Activated CD8-positive, alpha-beta T cell treated with anti-CD3 and anti-CD28 coated beads, Interleukin-2, amount 10 ng/mL, durations not matched to agents 7 days and 5 days (primary cell): ENCODE results near the gene MED12L. TPM values are rescaled to one million over a fixed set of nuclear protein-coding genes. Genes with fewer than 3 reads are reported as not detected.
"Not testable (repeated sequence)": the region's sequence is repeated elsewhere in the genome, so short reads cannot be mapped to it uniquely, and the experiment has no call there.

Experiments used
- ATAC-seq: fragments of 150-1000 bp; cut with Tn5 transposase; one replicate; pipeline ENCODE4 v1.10.0; 2021; ENCODE audit warnings: moderate library complexity
- CTCF ChIA-PET: fragments of 350-600 bp; sonication (Branson Sonifier 250); formaldehyde crosslinking; loops from one replicate; lab custom pipeline; 2021; ENCODE audit warnings: antibody characterized with exemption; lab: Charles Lee
- POLR2A ChIA-PET: fragments of 350-600 bp; sonication (Branson Sonifier 250); formaldehyde crosslinking; loops from one replicate; lab custom pipeline; 2021; ENCODE audit warnings: antibody characterized with exemption; lab: Charles Lee
- DNase-seq: peaks from one replicate; pipeline ENCODE4 v3.0.0-alpha.2; 2020
- H3K27ac Mint-ChIP-seq: one replicate; pipeline ENCODE4 v1.8.0; 2021; ENCODE audit warnings: mild to moderate bottlenecking, mixed read lengths
- H3K27me3 Mint-ChIP-seq: one replicate; pipeline ENCODE4 v1.8.0; 2021; ENCODE audit warnings: low read depth, mixed read lengths
- H3K36me3 Mint-ChIP-seq: one replicate; pipeline ENCODE4 v1.8.0; 2021; ENCODE audit warnings: low read depth, mixed read lengths
- H3K4me1 Mint-ChIP-seq: one replicate; pipeline ENCODE4 v1.8.0; 2021; ENCODE audit warnings: low read depth, mixed read lengths
- H3K4me3 Mint-ChIP-seq: one replicate; pipeline ENCODE4 v1.8.0; 2021; ENCODE audit warnings: mild to moderate bottlenecking, mixed read lengths
- H3K9me3 Mint-ChIP-seq: one replicate; pipeline ENCODE4 v1.8.0; 2022; ENCODE audit warnings: mixed read lengths; ENCODE audit not compliant: insufficient read depth
- total RNA-seq, 2 experiments: library from RNA; stranded (reverse); gene quantifications; one replicate each; pipeline ENCODE4 v1.2.3, GENCODE V29; 2021

Gene MED12L
- total RNA-seq, 2 experiments from 2014 or later = 0.76 to 0.79 TPM

DNA sequence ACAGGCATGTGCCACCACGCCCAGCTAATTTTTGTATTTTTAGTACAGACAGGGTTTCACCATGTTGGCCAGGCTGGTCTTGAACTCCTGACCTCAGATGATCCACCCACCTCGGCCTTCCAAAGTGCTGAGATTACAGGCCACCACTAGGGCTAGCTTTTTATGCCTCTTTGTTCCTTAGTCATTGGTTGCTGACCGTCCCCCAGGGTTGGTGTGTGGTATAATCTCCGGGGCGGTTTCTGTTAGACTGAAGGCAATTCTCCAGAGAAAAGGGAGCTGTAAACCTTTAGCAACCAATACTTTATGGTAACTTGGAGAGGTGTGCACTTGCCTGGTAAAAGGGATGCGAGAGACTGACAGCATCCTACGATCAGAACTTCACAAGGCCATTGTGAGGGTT lies 12.6 kb upstream of the MED12L start:
- POLR2A ChIA-PET, ATAC-seq, H3K27ac Mint-ChIP-seq, H3K4me3 Mint-ChIP-seq, H3K9me3 Mint-ChIP-seq, DNase-seq, CTCF ChIA-PET, H3K36me3 Mint-ChIP-seq, H3K4me1 Mint-ChIP-seq: not testable (repeated sequence)
- peaks cover 13% of the 10 kb centered on the region for H3K27me3 Mint-ChIP-seq

GRCh38 chr3:151074256-151074655 lies 11.2 kb upstream of the MED12L start:
- Mint-ChIP-seq H3K27ac (no peak overlapping the region), H3K4me3 (no peak overlapping the region), H3K36me3 (no peaks in the 10 kb centered on the region), H3K4me1 (no peaks in the 10 kb centered on the region), H3K9me3 (no peaks in the 10 kb centered on the region), H3K27me3 (peaks cover 11% of the 10 kb centered on the region)
- ChIA-PET POLR2A (no interaction called here), CTCF (no interaction called here)
- no peak for ATAC-seq
- no peak for DNase-seq

- ATAC-seq = no peak
- no peaks in the 10 kb centered on the region for H3K4me1 Mint-ChIP-seq
- DNase-seq = no peak
- no peak overlapping the region for H3K27ac Mint-ChIP-seq
- H3K27me3 Mint-ChIP-seq = peaks cover 10% of the 10 kb centered on the region
- ChIA-PET CTCF (interaction anchor here (2.0 kb wide), 1 partner anchor 10 kb away, joined by 4 read pairs; the partner anchor contains the start of gene MED12L), POLR2A (no interaction called here)
- no peak overlapping the region for H3K4me3 Mint-ChIP-seq
- no peaks in the 10 kb centered on the region for H3K36me3 Mint-ChIP-seq
- H3K9me3 Mint-ChIP-seq = no peaks in the 10 kb centered on the region
Observed at GRCh38 chr3:151075869-151076562, 9.4 kb upstream of the MED12L start.

DNA sequence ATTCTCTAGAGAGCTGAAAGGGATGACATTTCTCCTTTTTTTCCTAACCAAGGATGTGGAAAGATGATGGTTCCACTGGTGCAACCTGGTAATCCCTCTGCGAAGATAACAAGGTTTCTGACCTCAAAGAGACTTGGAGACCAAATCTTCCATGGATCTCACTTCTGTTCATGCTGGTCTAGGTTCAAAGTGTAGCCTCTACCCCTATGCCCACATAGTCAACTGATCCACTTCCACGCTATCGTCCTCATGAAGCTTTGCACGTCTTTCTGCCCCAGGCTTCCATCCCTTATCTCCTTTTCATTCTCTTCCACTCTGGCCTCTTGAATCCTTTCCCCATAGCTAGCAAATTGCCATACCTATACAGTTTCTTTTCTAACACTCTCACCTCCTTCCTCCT lies 8.8 kb upstream of the MED12L start:
- CTCF ChIA-PET = interaction anchor here (2.0 kb wide), 1 partner anchor 9 kb away, joined by 4 read pairs; the partner anchor contains the start of gene MED12L
- DNase-seq (no peak), ATAC-seq (no peak)
- POLR2A ChIA-PET = no interaction called here
- Mint-ChIP-seq H3K27ac (no peak overlapping the region), H3K4me1 (no peaks in the 10 kb centered on the region), H3K36me3 (no peaks in the 10 kb centered on the region), H3K4me3 (no peak overlapping the region), H3K9me3 (no peaks in the 10 kb centered on the region), H3K27me3 (peaks cover 10% of the 10 kb centered on the region)

- H3K4me3 Mint-ChIP-seq, H3K27ac Mint-ChIP-seq, H3K36me3 Mint-ChIP-seq, H3K4me1 Mint-ChIP-seq, DNase-seq, ATAC-seq, CTCF ChIA-PET, H3K9me3 Mint-ChIP-seq, POLR2A ChIA-PET: not testable (repeated sequence)
- peaks cover 34% of the 10 kb centered on the region for H3K27me3 Mint-ChIP-seq
Observed at GRCh38 chr3:151081082-151081481, 4.4 kb upstream of the MED12L start.

DNA sequence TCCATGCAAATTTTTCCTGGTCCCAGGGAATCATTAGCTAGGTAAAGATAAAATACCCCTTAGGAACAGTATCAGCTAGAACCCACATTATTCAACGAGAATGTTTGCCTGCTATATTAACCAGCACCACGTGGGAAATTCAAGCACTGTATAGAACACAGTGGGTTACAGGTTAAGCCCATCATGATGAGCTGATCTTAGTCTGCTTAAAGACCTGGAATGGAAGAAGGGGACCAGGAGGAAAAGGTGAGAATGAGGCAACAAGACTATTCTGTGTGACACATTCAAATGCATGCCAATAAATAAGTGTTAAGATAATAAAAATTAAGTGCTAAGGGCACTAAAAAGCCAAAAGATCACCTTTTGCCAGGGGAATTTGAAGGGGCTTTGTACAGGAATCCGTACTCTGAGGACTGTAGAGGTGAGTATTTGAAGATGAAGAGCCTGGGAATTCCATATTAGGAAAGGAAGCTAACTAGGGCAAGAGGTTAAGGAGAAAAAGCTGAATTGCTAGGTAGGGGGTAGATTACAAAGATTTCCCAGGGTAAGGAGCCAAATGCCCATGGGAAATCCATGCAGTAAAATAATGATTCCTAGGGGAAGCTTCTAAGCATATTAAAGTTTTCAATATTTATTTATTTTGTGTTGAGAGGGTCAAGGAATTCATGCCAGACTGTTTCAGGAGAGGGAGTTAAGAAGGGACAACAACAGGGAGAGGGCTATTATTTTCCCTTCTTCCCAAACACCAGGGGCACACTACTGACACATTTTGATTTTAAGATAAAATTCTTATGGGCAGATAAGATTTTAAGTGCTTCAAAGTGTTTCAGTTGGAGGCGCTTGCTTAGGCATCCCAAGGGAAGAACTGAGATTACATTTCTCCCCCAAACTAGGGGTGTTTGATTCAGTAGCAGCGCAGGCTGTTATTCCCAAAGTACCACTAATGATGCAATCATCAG lies 2.3 kb upstream of the MED12L start:
- POLR2A ChIA-PET = no interaction called here

GRCh38 chr3:151084893-151085226 lies 604 bp upstream of the MED12L start:
- H3K27ac Mint-ChIP-seq = no peak overlapping the region

More for the DNA sequence above, 2.3 kb upstream of the MED12L start:
- Mint-ChIP-seq H3K4me3 (no peak overlapping the region), H3K27ac (no peak overlapping the region), H3K27me3 (peaks cover 49% of the 10 kb centered on the region), H3K9me3 (no peaks in the 10 kb centered on the region), H3K4me1 (peaks cover 13% of the 10 kb centered on the region), H3K36me3 (no peaks in the 10 kb centered on the region)
- no peak for DNase-seq
- CTCF ChIA-PET = interaction anchor here (1.0 to 4.4 kb wide), 4 partner anchors 11 to 63 kb away, joined by 3 to 20 read pairs (median 5); no protein-coding TSS in a partner anchor
- ATAC-seq = no peak

DNA sequence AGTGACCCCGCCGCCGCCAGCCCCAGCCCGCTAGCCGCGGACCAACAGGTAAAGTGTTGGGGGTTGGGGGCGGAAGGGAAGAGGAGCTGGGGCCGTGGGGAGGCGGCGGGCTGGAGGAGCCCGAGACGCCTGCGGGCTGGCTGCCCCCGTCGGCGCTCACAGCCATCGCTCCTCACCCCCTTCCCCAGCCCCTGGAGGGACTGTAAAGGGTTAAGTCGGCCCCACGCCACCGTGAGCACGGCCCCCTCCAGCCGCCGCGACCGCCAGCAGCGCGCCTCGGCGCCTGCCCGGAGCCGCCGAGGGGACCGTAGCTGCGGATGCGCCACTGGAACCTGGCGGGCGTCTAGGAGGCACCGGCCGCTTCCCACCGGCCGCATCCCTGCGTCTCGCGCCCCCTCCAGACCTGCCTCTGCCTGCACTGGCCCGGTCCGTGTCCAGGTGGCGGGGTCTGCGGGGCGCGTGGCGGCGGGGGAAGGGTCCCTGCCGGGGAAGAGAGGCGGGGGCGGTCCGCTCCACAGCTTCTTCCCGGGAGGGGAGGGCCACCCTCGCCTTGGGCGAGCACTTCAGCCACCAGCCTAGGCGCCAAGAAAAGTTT lies 522 bp downstream of the MED12L start:
- peak; percentile 49 for ATAC-seq
- H3K9me3 Mint-ChIP-seq = no peaks in the 10 kb centered on the region
- H3K36me3 Mint-ChIP-seq = no peaks in the 10 kb centered on the region
- H3K27me3 Mint-ChIP-seq = peaks cover 52% of the 10 kb centered on the region
- POLR2A ChIA-PET = interaction anchor here (0.6 to 1.5 kb wide), 3 partner anchors 322 to 1186 kb away, joined by 3 to 4 read pairs (median 3); no protein-coding TSS in a partner anchor
- H3K4me3 Mint-ChIP-seq = peak overlapping the region; percentile 80
- H3K4me1 Mint-ChIP-seq = peaks cover 13% of the 10 kb centered on the region
- no peak overlapping the region for H3K27ac Mint-ChIP-seq
- peak; percentile 29 for DNase-seq
- CTCF ChIA-PET = interaction anchor here (0.7 to 5.3 kb wide), 18 partner anchors 9 to 298 kb away, joined by 3 to 66 read pairs (median 4); no protein-coding TSS in a partner anchor

More at GRCh38 chr3:151084893-151085226, 604 bp upstream of the MED12L start:
- no peak for ATAC-seq
- Mint-ChIP-seq H3K4me1 (peaks cover 13% of the 10 kb centered on the region), H3K27me3 (peaks cover 52% of the 10 kb centered on the region), H3K36me3 (no peaks in the 10 kb centered on the region), H3K9me3 (no peaks in the 10 kb centered on the region), H3K4me3 (peak overlapping the region; percentile 65)
- no peak for DNase-seq
- POLR2A ChIA-PET = no interaction called here
- CTCF ChIA-PET = interaction anchor here (4.4 to 5.3 kb wide), 2 partner anchors 18 to 60 kb away, joined by 20 to 66 read pairs; no protein-coding TSS in a partner anchor

DNA sequence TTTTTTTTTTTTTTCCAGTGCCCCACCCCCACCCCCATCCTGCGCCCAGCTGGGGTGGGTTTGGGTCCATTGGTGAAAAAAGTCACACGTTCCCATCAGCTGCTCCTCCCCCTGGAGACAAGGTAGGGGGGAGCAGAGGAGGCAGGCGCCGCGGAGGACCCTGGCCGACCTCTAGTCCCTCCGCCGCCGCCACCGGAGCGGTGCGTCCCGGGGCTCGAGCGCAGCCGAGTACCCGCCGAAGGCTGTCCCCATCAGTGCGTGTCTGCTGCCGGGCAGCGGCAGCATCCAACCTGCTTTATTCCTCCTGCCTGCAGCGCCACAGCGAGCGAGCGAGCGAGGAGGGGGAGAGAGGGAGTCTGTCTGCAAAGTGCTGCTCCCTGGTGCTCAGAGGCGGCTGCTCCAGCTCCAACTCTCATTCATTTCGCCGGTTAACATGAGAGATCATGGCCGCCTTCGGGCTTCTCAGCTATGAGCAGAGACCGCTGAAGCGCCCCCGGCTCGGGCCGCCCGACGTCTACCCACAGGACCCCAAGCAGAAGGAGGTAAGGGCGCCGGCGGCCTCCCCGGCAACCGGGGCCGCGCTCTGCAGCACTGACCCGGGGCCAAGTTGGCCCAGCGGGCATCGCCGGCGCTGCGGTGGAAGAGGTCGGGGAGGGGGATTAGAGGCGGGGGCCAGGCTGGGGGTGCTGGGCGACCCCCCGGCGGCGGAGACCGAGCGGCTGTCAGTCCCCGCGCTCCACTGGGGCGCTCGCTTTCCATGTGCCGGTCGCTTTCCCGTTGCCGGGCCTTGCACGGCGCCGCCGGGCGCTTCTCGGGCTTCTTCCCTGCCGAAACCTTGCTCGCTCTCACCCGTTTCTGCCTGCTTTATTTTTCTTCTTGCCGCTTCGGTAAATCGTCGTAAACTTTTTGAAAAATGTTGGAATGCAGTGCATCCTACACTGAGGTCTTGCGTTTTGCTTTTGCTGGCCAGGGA lies 1.3 kb downstream of the MED12L start:
- Mint-ChIP-seq H3K36me3 (no peaks in the 10 kb centered on the region), H3K9me3 (no peaks in the 10 kb centered on the region), H3K27me3 (peaks cover 52% of the 10 kb centered on the region), H3K4me1 (peaks cover 13% of the 10 kb centered on the region), H3K4me3 (peak overlapping the region; percentile 80), H3K27ac (no peak overlapping the region)
- POLR2A ChIA-PET = interaction anchor here (1.5 kb wide), 1 partner anchor 323 kb away, joined by 3 read pairs; no protein-coding TSS in a partner anchor
- ATAC-seq = peak; percentile 87
- CTCF ChIA-PET = interaction anchor here (0.9 to 5.3 kb wide), 20 partner anchors 8 to 299 kb away, joined by 3 to 66 read pairs (median 4); no protein-coding TSS in a partner anchor
- DNase-seq = peak; percentile 80

- no peak for ATAC-seq
- Mint-ChIP-seq H3K36me3 (no peaks in the 10 kb centered on the region), H3K27ac (no peak overlapping the region), H3K9me3 (no peaks in the 10 kb centered on the region), H3K4me1 (peaks cover 13% of the 10 kb centered on the region), H3K4me3 (peak overlapping the region; percentile 63), H3K27me3 (peaks cover 46% of the 10 kb centered on the region)
- ChIA-PET CTCF (interaction anchor here (1.0 to 5.3 kb wide), 6 partner anchors 17 to 161 kb away, joined by 3 to 66 read pairs (median 6); no protein-coding TSS in a partner anchor), POLR2A (no interaction called here)
- no peak for DNase-seq
Observed at GRCh38 chr3:151087648-151088047, 2.2 kb downstream of the MED12L start.
